SK-N-MC (cell line): ENCODE results near the gene OR51A4.
"Not testable (repeated sequence)": the region's sequence is repeated elsewhere in the genome, so short reads cannot be mapped to it uniquely, and the experiment has no call there.

ENCODE experiments used
- EZH2 ChIP-seq: fragments of 200-600 bp; sonication (generic); IDR thresholded peaks from one replicate; pipeline ENCODE4 v1.6.1; 2017; ENCODE audit warnings: antibody characterized with exemption
- POLR2AphosphoS5 ChIP-seq: IDR thresholded peaks from 2 replicates; pipeline ENCODE4 v1.6.1; 2012; ENCODE audit warnings: mild to moderate bottlenecking, low read depth, low read length, borderline replicate concordance

DNA sequence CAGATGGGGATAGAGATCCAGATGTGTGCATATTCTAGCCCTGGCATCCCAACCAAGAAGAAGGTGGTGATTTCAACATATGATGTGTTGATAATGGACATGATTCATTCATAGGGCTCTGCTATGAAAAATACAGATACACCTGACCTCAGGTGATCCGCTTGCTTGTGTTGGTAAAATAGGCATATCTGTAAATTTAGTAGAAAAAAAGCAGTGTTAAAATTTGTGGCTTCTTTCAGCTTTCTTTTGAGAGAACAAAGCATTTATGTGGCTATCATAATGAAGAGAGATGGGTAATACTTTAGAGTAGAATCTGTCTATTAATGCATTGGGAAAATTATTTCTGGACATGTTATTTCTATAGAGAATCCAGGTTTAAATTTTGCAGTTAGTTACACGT is 8.2 kb upstream of the OR51A4 start, which contains the start of gene OR51A2:
- TF ChIP-seq POLR2AphosphoS5, EZH2: not testable (repeated sequence)
